K562 (cell line): ENCODE results near the gene LPAR2. TPM values are rescaled to one million over a fixed set of nuclear protein-coding genes. Genes with fewer than 3 reads are reported as not detected.

Source experiments
- ATAC-seq: fragments of 200-7000 bp; cut with Tn5 transposase; 3 replicates; pipeline ENCODE4 v1.9.1; 2020; ENCODE audit warnings: moderate library complexity
- BruUV-seq: library from RNA; stranded (reverse); fragments of 400-500 nt; replicated peaks from 2 replicates; lab custom pipeline; 2021; lab: Mats Ljungman, UMichigan
- CTCF ChIA-PET: fragments of 300-600 bp; formaldehyde crosslinking; extraction: SDS; loops from one replicate; lab custom pipeline; 2021; ENCODE audit warnings: low intra/inter-chr PET ratio; lab: Yijun Ruan, JAX
- POLR2A ChIA-PET: fragments of 300-600, 350-650 bp; sonication (Branson Sonifier 250); formaldehyde crosslinking; extraction: SDS; loops from one replicate; lab custom pipeline; 2021; ENCODE audit warnings: antibody characterized with exemption, inconsistent platforms; lab: Yijun Ruan, JAX
- DNase-seq, 4 experiments: peaks; one replicate each; pipeline versions ENCODE4 v3.0.0 to v3.0.0-alpha.2; 2011 to 2018; ENCODE audit warnings: low spot score in 3 of 4, mixed read lengths in 3 of 4; ENCODE audit errors: extremely low read depth in 1 of 4
- FAIRE-seq: peaks from 2 replicates; lab custom pipeline; 2011; peaks lifted over from hg19 to GRCh38; lab: Jason Lieb, UNC
- H2AFZ ChIP-seq: 2 replicates; pipeline ENCODE4 v1.6.0; 2011; ENCODE audit warnings: low read depth, low read length, control low read depth, inconsistent platforms
- H3K27ac ChIP-seq: fragments of 200-600 bp; 3 replicates; pipeline ENCODE4 v1.8.0; 2011; ENCODE audit warnings: low read depth, mild to moderate bottlenecking, control low read depth, inconsistent platforms, low read length, moderate library complexity, mixed read lengths; ENCODE audit errors: extremely low read depth
- H3K27me3 ChIP-seq, 2 experiments: fragments of 300-600 bp in 1 of 2; 2 replicates in 1 of 2; 3 replicates in 1 of 2; pipeline versions ENCODE4 v1.6.0 to v1.8.0; 2011; ENCODE audit warnings: inconsistent platforms in 2 of 2, low read length in 2 of 2, mild to moderate bottlenecking in 1 of 2, mixed read lengths in 1 of 2, moderate library complexity in 1 of 2; ENCODE audit not compliant: control insufficient read depth in 2 of 2, insufficient read depth in 2 of 2
- H3K36me3 ChIP-seq: fragments of 300-600 bp; 3 replicates; pipeline ENCODE4 v1.8.0; 2011; ENCODE audit warnings: mild to moderate bottlenecking, low read length, inconsistent platforms; ENCODE audit not compliant: control insufficient read depth, insufficient read depth
- H3K4me1 ChIP-seq, 2 experiments: fragments of 200-600 bp in 1 of 2; replicated peaks in 1 of 2; 2 replicates in 1 of 2; 3 replicates in 1 of 2; pipeline versions ENCODE4 v1.5.1 to v1.8.0; 2011; ENCODE audit warnings: inconsistent platforms in 2 of 2, low read length in 2 of 2, mild to moderate bottlenecking in 1 of 2, mixed read lengths in 1 of 2, moderate library complexity in 1 of 2; ENCODE audit not compliant: control insufficient read depth in 2 of 2, insufficient read depth in 2 of 2
- H3K4me2 ChIP-seq: 2 replicates; pipeline ENCODE4 v1.6.1; 2011; ENCODE audit warnings: low read length, control low read depth, inconsistent platforms, mixed read lengths; ENCODE audit not compliant: insufficient read depth
- H3K4me3 ChIP-seq: fragments of 200-600 bp; sonication (generic), shearing (Covaris generic); 2 replicates; pipeline ENCODE4 v1.5.1; 2016; ENCODE audit warnings: control low read depth, inconsistent platforms
- H3K79me2 ChIP-seq: fragments of 200-600 bp; 3 replicates; pipeline ENCODE4 v1.8.0; 2011; ENCODE audit warnings: low read length, inconsistent platforms; ENCODE audit not compliant: control insufficient read depth, insufficient read depth
- H3K9ac ChIP-seq, 2 experiments: 2 replicates each; pipeline versions ENCODE4 v1.6.0 to v1.6.1; 2011; ENCODE audit warnings: low read depth in 2 of 2, low read length in 2 of 2, control low read depth in 1 of 2, inconsistent platforms in 1 of 2, mild to moderate bottlenecking in 1 of 2, mixed read lengths in 1 of 2; ENCODE audit not compliant: insufficient read depth in 1 of 2
- H3K9me1 ChIP-seq: one replicate; pipeline ENCODE4 v1.6.0; 2011; ENCODE audit warnings: inconsistent platforms, mild to moderate bottlenecking, low read length, moderate library complexity; ENCODE audit not compliant: control insufficient read depth, insufficient read depth
- H3K9me3 ChIP-seq: replicated peaks from 2 replicates; pipeline ENCODE4 v1.5.1; 2011; ENCODE audit warnings: low read depth, low read length, inconsistent platforms; ENCODE audit not compliant: control insufficient read depth, insufficient read depth
- H4K20me1 ChIP-seq: replicated peaks from 2 replicates; pipeline ENCODE4 v1.6.1; 2011; ENCODE audit warnings: low read length, inconsistent platforms, mixed read lengths; ENCODE audit not compliant: control insufficient read depth, insufficient read depth
- DLX4 ChIP-seq: fragments of 250-450 bp; sonication (Bioruptor Pico); IDR thresholded peaks from 2 replicates; pipeline ENCODE4 v1.6.1; 2021; ENCODE audit warnings: mild to moderate bottlenecking
- SNAPC5 ChIP-seq: fragments of 250-450 bp; sonication (Bioruptor Pico); IDR thresholded peaks from 2 replicates; pipeline ENCODE4 v1.8.0; 2021; ENCODE audit warnings: moderate library complexity, mild to moderate bottlenecking, inconsistent platforms
- TBL1XR1 ChIP-seq, 2 experiments: IDR thresholded peaks; 2 replicates each; pipeline ENCODE4 v1.6.1; 2012; ENCODE audit warnings: improper control_type of control experiment in 2 of 2, low read length in 2 of 2, mild to moderate bottlenecking in 1 of 2
- ZNF431 ChIP-seq: sonication (generic); formaldehyde crosslinking; IDR thresholded peaks from 2 replicates; pipeline ENCODE4 v1.8.0; 2022; ENCODE audit warnings: mild to moderate bottlenecking, missing genetic modification reagents
- ZNF57 ChIP-seq: fragments of 450-650 bp; formaldehyde crosslinking; IDR thresholded peaks from 2 replicates; pipeline ENCODE4 v1.4.0; 2020; ENCODE audit warnings: mild to moderate bottlenecking, moderate library complexity
- WGBS: fragments of 100-300 bp; shearing (Covaris generic); methylation state at CpG from one replicate; pipeline ENCODE4 v1.1.6; 2016; ENCODE audit warnings: low coverage, mixed read lengths; ENCODE audit not compliant: insufficient coverage; ENCODE audit errors: missing lambda C conversion rate; 5-methylcytosine and 5-hydroxymethylcytosine counted together
- in situ Hi-C: fragments of 300-500 bp; cut with MboI; formaldehyde crosslinking; loops from 4 replicates; pipeline ENCODE4 v1.15.0; 2018; ENCODE audit warnings: inconsistent platforms, mixed read lengths
- intact Hi-C: fragments of 100-400 bp; cut with micrococcal nuclease; formaldehyde crosslinking; loops from 2 replicates; pipeline ENCODE4 v1.14.2; 2022
- polyA plus RNA-seq, 8 experiments: library from polyadenylated mRNA; depleted of rRNA in 4 of 8; stranded (reverse) in 5 of 8; unstranded in 3 of 8; fragments of >200 nt; fragmentation: Nextera tagmentation in 2 of 8; fragmentation: Illumina TruSeq in 1 of 8; extraction: Ambion mirVana in 2 of 8; extraction: Trizol in 1 of 8; gene quantifications; 2 replicates each; pipeline versions ENCODE4 v1.2.1 to v1.2.3, GENCODE V29; 2011 to 2014; ENCODE audit warnings: inconsistent platforms in 1 of 8, missing spikeins in 1 of 8
- total RNA-seq, 7 experiments: library from RNA; depleted of rRNA in 6 of 7; stranded (reverse); fragments of >200 nt in 6 of 7; fragmentation: Illumina TruSeq in 2 of 7; extraction: Trizol in 2 of 7; gene quantifications; 2 replicates each; pipeline versions ENCODE4 v1.2.1 to v1.2.3, GENCODE V29; 2011 to 2021; ENCODE audit warnings: low replicate concordance in 1 of 7
- TF ChIP-seq, protein P1 (sequence below), 2 experiments: fragments of 450-650 bp; conservative IDR thresholded peaks; 2 replicates each; pipeline ENCODE4 v1.6.1; 2017; ENCODE audit warnings: mild to moderate bottlenecking in 2 of 2, moderate library complexity in 2 of 2

The LPAR2 gene
- total and polyA plus RNA-seq, 9 of the 15 experiments (the other 6 are each of a cell fraction or from before 2014, with no cell fraction given), result 0.63 to 13.8 (median 4.4) TPM

- no TSS peak for BruUV-seq
- H3K9ac ChIP-seq, result no peak overlapping the region
- H3K9me3 ChIP-seq, result peaks cover 20% of the 10 kb centered on the region
- ChIA-PET CTCF (no interaction called here), POLR2A (interaction anchor here (1.3 kb wide), 1 partner anchor 68 kb away, joined by 3 read pairs; no protein-coding TSS in a partner anchor)
- FAIRE-seq, result no peak
- intact Hi-C loops, result no loop called here
- H3K27ac ChIP-seq, result no peak overlapping the region
- H2AFZ ChIP-seq, result no peak overlapping the region
- H3K36me3 ChIP-seq, result peaks cover 58% of the 10 kb centered on the region
- H3K79me2 ChIP-seq, result no peaks in the 10 kb centered on the region
- H3K4me1 ChIP-seq, result no peaks in the 10 kb centered on the region; a peak in 1 of 5 replicates
- ATAC-seq, result no peak
- no peak for DNase-seq
- no peaks in the 10 kb centered on the region for H3K9me1 ChIP-seq
- no peak overlapping the region for H3K4me3 ChIP-seq
- in situ Hi-C loops, result no loop called here
- no peaks in the 10 kb centered on the region for H3K27me3 ChIP-seq
- no peak for TF ChIP-seq ZNF57 (CRISPR knock-in tag)
- TF ChIP-seq TBL1XR1 (IDR thresholded peaks at IDR 0.05; ENCODE audit: low read length in 2 of 2), result no peak
- no peak for TF ChIP-seq DLX4 (CRISPR knock-in tag)
- TF ChIP-seq, protein P1, sequence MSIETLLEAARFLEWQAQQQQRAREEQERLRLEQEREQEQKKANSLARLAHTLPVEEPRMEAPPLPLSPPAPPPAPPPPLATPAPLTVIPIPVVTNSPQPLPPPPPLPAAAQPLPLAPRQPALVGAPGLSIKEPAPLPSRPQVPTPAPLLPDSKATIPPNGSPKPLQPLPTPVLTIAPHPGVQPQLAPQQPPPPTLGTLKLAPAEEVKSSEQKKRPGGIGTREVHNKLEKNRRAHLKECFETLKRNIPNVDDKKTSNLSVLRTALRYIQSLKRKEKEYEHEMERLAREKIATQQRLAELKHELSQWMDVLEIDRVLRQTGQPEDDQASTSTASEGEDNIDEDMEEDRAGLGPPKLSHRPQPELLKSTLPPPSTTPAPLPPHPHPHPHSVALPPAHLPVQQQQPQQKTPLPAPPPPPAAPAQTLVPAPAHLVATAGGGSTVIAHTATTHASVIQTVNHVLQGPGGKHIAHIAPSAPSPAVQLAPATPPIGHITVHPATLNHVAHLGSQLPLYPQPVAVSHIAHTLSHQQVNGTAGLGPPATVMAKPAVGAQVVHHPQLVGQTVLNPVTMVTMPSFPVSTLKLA (conservative IDR thresholded peaks at IDR 0.05), result no peak
- no peak for TF ChIP-seq ZNF431
- no peak for TF ChIP-seq SNAPC5 (CRISPR knock-in tag)
- WGBS, result 97% methylated on average over 7 of the region's 7 CpGs
- no peaks in the 10 kb centered on the region for H4K20me1 ChIP-seq
- no peak overlapping the region for H3K4me2 ChIP-seq
These were observed 49.6 kb upstream of the LPAR2 start for GRCh38 chr19:19677579-19677978.
